Measurements from ENCODE around the gene OR52E5. TPM values are rescaled to one million over a fixed set of nuclear protein-coding genes. Genes with fewer than 3 reads are reported as not detected.

OR52E5 gene
- total and polyA plus RNA-seq, 9 donors, result not detected

DNA sequence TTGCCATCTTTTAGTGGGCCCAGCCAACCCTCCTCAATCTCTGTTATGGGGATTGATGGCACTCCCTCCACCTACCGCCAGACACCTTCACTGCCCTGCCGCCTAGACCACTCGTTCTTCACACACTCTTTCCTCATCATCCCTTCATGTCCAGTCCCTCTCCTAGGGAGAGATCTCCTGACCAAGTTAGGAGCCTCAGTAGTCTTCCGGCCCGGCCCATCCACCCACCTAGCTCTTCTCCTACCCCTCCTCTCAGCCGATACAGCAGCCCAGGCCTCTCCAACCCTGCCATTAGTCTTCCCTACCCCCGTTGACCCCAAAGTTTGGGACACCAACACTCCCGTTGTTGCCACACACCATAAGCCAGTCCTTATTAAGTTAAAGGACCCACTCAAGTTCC lies 38.1 kb downstream of the OR52E5 start:
- WGBS, 3 donors, result 89 to 95% (median 90%) methylated on average over 8 of the region's 8 CpGs
- H3K4me1 ChIP-seq (ENCODE audit: insufficient read depth), result no peaks in the 10 kb centered on the region
- no peak overlapping the region for H3K4me3 ChIP-seq
- peaks cover 0 to 4% of the 10 kb centered on the region in 2 donors for H3K9me3 ChIP-seq
- intact Hi-C loops (cut with DNase I), result no loop called here
- no peaks in the 10 kb centered on the region for H3K27me3 ChIP-seq
- TF ChIP-seq, protein P1, sequence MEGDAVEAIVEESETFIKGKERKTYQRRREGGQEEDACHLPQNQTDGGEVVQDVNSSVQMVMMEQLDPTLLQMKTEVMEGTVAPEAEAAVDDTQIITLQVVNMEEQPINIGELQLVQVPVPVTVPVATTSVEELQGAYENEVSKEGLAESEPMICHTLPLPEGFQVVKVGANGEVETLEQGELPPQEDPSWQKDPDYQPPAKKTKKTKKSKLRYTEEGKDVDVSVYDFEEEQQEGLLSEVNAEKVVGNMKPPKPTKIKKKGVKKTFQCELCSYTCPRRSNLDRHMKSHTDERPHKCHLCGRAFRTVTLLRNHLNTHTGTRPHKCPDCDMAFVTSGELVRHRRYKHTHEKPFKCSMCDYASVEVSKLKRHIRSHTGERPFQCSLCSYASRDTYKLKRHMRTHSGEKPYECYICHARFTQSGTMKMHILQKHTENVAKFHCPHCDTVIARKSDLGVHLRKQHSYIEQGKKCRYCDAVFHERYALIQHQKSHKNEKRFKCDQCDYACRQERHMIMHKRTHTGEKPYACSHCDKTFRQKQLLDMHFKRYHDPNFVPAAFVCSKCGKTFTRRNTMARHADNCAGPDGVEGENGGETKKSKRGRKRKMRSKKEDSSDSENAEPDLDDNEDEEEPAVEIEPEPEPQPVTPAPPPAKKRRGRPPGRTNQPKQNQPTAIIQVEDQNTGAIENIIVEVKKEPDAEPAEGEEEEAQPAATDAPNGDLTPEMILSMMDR (IDR thresholded peaks at IDR 0.05), result no peak
- TF ChIP-seq EP300 (IDR thresholded peaks at IDR 0.05) (no peak), POLR2A (IDR thresholded peaks at IDR 0.05) (no peak)
- H3K36me3 ChIP-seq, result no peaks in the 10 kb centered on the region
- no peak for DNase-seq
- H3K27ac ChIP-seq, result no peak overlapping the region

DNA sequence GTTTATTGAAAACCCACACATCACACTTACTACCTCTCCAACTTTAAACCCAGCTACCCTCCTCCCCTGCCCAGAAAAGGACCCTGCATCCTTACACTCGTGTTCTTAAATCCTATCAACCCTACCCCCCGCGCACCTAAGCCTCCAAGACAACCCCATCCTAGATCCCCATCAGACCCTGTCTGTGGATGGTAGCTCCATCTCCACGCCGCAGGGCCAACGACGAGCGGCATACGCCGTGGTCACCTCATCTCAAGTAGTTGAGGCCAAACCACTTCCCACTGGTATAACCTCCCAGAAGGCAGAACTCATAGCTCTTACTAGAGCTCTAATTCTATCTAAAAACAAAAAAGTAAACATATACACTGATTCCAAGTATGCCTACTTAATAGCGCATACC lies 39.7 kb downstream of the OR52E5 start:
- Histone ChIP-seq H3K27me3 (no peaks in the 10 kb centered on the region), H3K36me3 (no peaks in the 10 kb centered on the region), H3K4me1 (ENCODE audit: insufficient read depth) (no peaks in the 10 kb centered on the region), H3K27ac (no peak overlapping the region), H3K4me3 (no peak overlapping the region), H3K9me3 (peaks cover 0 to 4% of the 10 kb centered on the region in 2 donors)
- DNase-seq, result no peak
- TF ChIP-seq, protein P1 (IDR thresholded peaks at IDR 0.05), result no peak
- no peak for TF ChIP-seq POLR2A (IDR thresholded peaks at IDR 0.05)
- no peak for TF ChIP-seq EP300 (IDR thresholded peaks at IDR 0.05)
- WGBS, 3 donors, result 93 to 96% (median 95%) methylated on average over 11 of the region's 11 CpGs
- intact Hi-C loops (cut with DNase I), result no loop called here

DNA sequence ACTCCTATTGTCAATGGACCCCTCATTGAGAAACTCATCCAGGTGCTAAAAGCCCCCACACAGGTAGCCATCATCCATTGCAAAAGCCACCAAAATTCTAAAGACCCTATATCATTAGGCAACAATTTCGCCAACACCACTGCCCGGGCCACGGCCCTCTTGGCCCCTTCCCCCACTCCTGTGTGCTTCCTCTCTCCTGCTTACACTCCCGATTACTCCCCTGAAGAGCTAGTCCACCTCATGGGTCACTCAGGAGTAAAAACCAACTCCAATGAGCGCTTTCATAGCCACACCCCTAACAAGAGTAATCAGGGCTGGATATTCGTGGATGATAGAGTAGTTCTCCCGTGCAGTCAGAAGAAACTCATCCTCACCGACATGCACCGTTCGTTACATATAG lies 40.1 kb downstream of the OR52E5 start:
- TF ChIP-seq, protein P1 (IDR thresholded peaks at IDR 0.05), result no peak
- TF ChIP-seq POLR2A (IDR thresholded peaks at IDR 0.05), result no peak
- no peak for TF ChIP-seq EP300 (IDR thresholded peaks at IDR 0.05)
- Histone ChIP-seq H3K9me3 (peaks cover 0 to 4% of the 10 kb centered on the region in 2 donors), H3K4me3 (no peak overlapping the region), H3K27ac (no peak overlapping the region), H3K27me3 (no peaks in the 10 kb centered on the region), H3K36me3 (no peaks in the 10 kb centered on the region), H3K4me1 (ENCODE audit: insufficient read depth) (no peaks in the 10 kb centered on the region)
- WGBS, 3 donors, result 86 to 91% (median 89%) methylated on average over 10 of the region's 10 CpGs
- DNase-seq, result no peak
- intact Hi-C loops (cut with DNase I), result no loop called here

DNA sequence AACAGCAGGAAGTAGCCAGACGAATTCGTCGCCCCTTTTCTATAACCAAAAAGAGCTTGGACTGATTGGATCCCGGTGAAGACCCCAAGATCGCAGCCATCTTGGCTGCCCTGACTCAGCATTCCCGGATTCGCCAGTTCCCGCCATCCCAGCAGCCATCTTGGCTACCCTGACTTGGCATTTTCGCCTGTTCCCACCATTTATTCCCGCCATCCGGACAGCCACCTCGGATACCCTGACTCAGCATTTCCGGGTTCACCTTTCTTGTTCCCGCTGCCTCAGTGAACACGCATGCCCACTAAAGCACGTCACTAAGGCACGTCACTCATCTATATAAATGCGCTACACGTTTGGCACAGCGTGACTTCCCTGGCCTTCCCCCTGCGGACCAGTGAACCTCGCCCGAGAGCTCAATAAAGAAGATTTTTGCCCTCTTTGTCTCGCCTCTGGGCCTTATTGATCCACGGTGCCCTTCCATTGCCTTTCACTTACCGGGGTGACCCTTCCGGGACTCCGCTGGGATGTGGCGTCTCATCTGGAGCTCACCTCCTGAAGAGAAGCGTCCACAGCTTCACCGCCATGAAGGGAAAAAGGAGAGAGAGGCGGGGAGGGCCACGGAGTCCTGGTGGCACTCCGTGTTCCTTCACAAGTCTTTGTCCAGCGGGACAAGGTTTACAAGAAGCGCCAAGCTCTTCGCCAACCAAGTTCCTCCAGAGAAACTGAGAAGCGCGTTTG lies 45.0 kb downstream of the OR52E5 start:
- no peak for DNase-seq
- H3K27me3 ChIP-seq, result no peaks in the 10 kb centered on the region
- 86 to 92% (median 86%) methylated on average over 39 of the region's 39 CpGs for WGBS, 3 donors
- no peak overlapping the region for H3K27ac ChIP-seq
- intact Hi-C loops (cut with DNase I), result no loop called here
- no peak for TF ChIP-seq EP300 (IDR thresholded peaks at IDR 0.05)
- no peak overlapping the region for H3K4me3 ChIP-seq
- no peaks in the 10 kb centered on the region for H3K9me3 ChIP-seq
- no peaks in the 10 kb centered on the region for H3K36me3 ChIP-seq
- H3K4me1 ChIP-seq (ENCODE audit: insufficient read depth), result no peaks in the 10 kb centered on the region

DNA sequence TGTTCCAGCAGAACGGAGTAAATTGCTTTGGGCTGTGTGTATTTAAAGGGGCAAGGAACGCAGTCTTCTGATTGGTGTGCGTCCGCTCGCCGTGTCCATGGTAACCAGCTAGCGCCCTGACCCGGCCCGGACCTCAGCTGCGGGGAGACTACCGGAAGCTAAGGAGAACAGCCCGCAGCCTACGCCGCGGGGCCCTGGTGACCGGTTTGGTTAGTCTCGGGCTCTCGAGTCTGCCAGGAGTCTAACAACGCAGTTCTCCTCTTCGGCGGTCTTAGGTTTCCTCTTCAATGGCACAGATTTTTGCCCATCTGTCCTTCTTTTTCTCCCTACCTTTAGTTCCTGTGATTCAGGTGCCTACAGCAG lies 45.6 kb downstream of the OR52E5 start:
- H3K27me3 ChIP-seq, result no peaks in the 10 kb centered on the region
- TF ChIP-seq, protein P1 (IDR thresholded peaks at IDR 0.05), result no peak
- no peak for TF ChIP-seq EP300 (IDR thresholded peaks at IDR 0.05)
- no peak for TF ChIP-seq POLR2A (IDR thresholded peaks at IDR 0.05)
- no peak overlapping the region for H3K27ac ChIP-seq
- H3K36me3 ChIP-seq, result no peaks in the 10 kb centered on the region
- intact Hi-C loops (cut with DNase I), result no loop called here
- no peaks in the 10 kb centered on the region for H3K4me1 ChIP-seq (ENCODE audit: insufficient read depth)
- no peaks in the 10 kb centered on the region for H3K9me3 ChIP-seq
- WGBS, 3 donors, result 71 to 87% (median 86%) methylated on average over 21 of the region's 21 CpGs
- DNase-seq, result no peak
- no peak overlapping the region for H3K4me3 ChIP-seq
